H1 (cell line): Measurements from ENCODE around the gene ARHGAP26. TPM values are rescaled to one million over a fixed set of nuclear protein-coding genes. Genes with fewer than 3 reads are reported as not detected.

ENCODE experiments used
- CTCF ChIA-PET: fragments of 300-600 bp; sonication (Branson Sonifier 250); formaldehyde crosslinking; loops from one replicate; lab custom pipeline; 2021; ENCODE audit not compliant: partially characterized antibody; lab: Charles Lee
- POLR2A ChIA-PET: fragments of 300-600 bp; sonication (Branson Sonifier 250); formaldehyde crosslinking; loops from one replicate; lab custom pipeline; 2021; ENCODE audit warnings: inconsistent platforms; ENCODE audit not compliant: partially characterized antibody; lab: Charles Lee
- DNase-seq, 2 experiments: peaks; one replicate each; pipeline versions ENCODE4 v3.0.0 to v3.0.0-alpha.2; 2010 to 2022; ENCODE audit warnings: low spot score in 2 of 2, low read depth in 1 of 2, mixed read lengths in 1 of 2
- FAIRE-seq: peaks from 2 replicates; lab custom pipeline; 2011; peaks lifted over from hg19 to GRCh38; lab: Jason Lieb, UNC
- H2AFZ ChIP-seq: 2 replicates; pipeline ENCODE4 v1.8.1; 2012; ENCODE audit warnings: low read length, inconsistent platforms
- H2AK5ac ChIP-seq: 2 replicates; pipeline ENCODE4 v1.6.1; 2013; ENCODE audit warnings: low read depth, low read length
- H2BK120ac ChIP-seq: replicated peaks from 2 replicates; pipeline ENCODE3; 2013; ENCODE audit warnings: low read depth, low read length, inconsistent platforms
- H2BK12ac ChIP-seq: 2 replicates; pipeline ENCODE4 v1.6.1; 2013; ENCODE audit warnings: low read depth, low read length
- H2BK15ac ChIP-seq: 2 replicates; pipeline ENCODE4 v1.6.1; 2013; ENCODE audit warnings: low read length
- H2BK20ac ChIP-seq: 2 replicates; pipeline ENCODE4 v1.6.1; 2013; ENCODE audit warnings: low read length
- H2BK5ac ChIP-seq: 2 replicates; pipeline ENCODE4 v1.6.1; 2013; ENCODE audit warnings: low read depth, low read length
- H3K14ac ChIP-seq: 2 replicates; pipeline ENCODE4 v1.6.1; 2013; ENCODE audit warnings: inconsistent platforms; ENCODE audit not compliant: insufficient read length
- H3K18ac ChIP-seq: 2 replicates; pipeline ENCODE4 v1.6.1; 2013; ENCODE audit warnings: low read length; ENCODE audit errors: extremely low read depth
- H3K23ac ChIP-seq: 2 replicates; pipeline ENCODE4 v1.6.1; 2013; ENCODE audit warnings: inconsistent platforms; ENCODE audit not compliant: insufficient read length
- H3K23me2 ChIP-seq: 2 replicates; pipeline ENCODE4 v1.6.1; 2013; ENCODE audit warnings: low read depth, low read length
- H3K27ac ChIP-seq: 2 replicates; pipeline ENCODE4 v1.6.1; 2011; ENCODE audit warnings: low read depth, low read length, inconsistent platforms
- H3K27me3 ChIP-seq, 4 experiments: replicated peaks in 1 of 4; 1 replicate in 1 of 4; 2 replicates in 3 of 4; pipeline versions ENCODE4 v1.6.1 to v1.8.1; 2011 to 2013; ENCODE audit warnings: low read length in 3 of 4, mild to moderate bottlenecking in 3 of 4, inconsistent platforms in 2 of 4, mixed read lengths in 2 of 4, moderate library complexity in 1 of 4; ENCODE audit not compliant: control insufficient read depth in 3 of 4, insufficient read depth in 3 of 4; ENCODE audit errors: extremely low read depth in 1 of 4
- H3K36me3 ChIP-seq, 4 experiments: 2 replicates each; pipeline versions ENCODE4 v1.6.1 to v1.8.1; 2011 to 2013; ENCODE audit warnings: mild to moderate bottlenecking in 4 of 4, low read length in 3 of 4, moderate library complexity in 2 of 4, control low read depth in 1 of 4, inconsistent platforms in 1 of 4; ENCODE audit not compliant: insufficient read depth in 4 of 4, control insufficient read depth in 2 of 4
- H3K4ac ChIP-seq: replicated peaks from 2 replicates; pipeline ENCODE3; 2013; ENCODE audit warnings: low read length, low read depth, mixed read lengths, inconsistent platforms; ENCODE audit not compliant: insufficient read length
- H3K4me1 ChIP-seq, 4 experiments: replicated peaks in 1 of 4; 1 replicate in 1 of 4; 2 replicates in 3 of 4; pipeline versions ENCODE4 v1.6.1 to v1.8.1; 2011 to 2013; ENCODE audit warnings: low read length in 3 of 4, inconsistent platforms in 2 of 4, mixed read lengths in 1 of 4; ENCODE audit not compliant: insufficient read depth in 4 of 4, control insufficient read depth in 3 of 4
- H3K4me2 ChIP-seq, 2 experiments: 2 replicates each; pipeline versions ENCODE4 v1.6.1 to v1.8.1; 2011 to 2013; ENCODE audit warnings: low read depth in 2 of 2, low read length in 2 of 2, control low read depth in 1 of 2, inconsistent platforms in 1 of 2, mild to moderate bottlenecking in 1 of 2; ENCODE audit not compliant: insufficient read depth in 1 of 2
- H3K4me3 ChIP-seq, 4 experiments: fragments of 200-600, 300-600 bp in 1 of 4; sonication (generic), shearing (Covaris generic), sonication (Bioruptor Twin) in 1 of 4; 2 replicates each; pipeline versions ENCODE4 v1.5.1 to v1.8.1; 2011 to 2016; ENCODE audit warnings: low read length in 4 of 4, low read depth in 3 of 4, control low read depth in 2 of 4, inconsistent platforms in 2 of 4, mild to moderate bottlenecking in 2 of 4, mixed read lengths in 1 of 4, moderate library complexity in 1 of 4; ENCODE audit not compliant: insufficient read depth in 2 of 4; ENCODE audit errors: extremely low read depth in 1 of 4
- H3K56ac ChIP-seq: replicated peaks from 2 replicates; pipeline ENCODE3; 2013; ENCODE audit warnings: low read depth, mild to moderate bottlenecking, mixed read lengths, low read length, inconsistent platforms; ENCODE audit not compliant: insufficient read length
- H3K79me1 ChIP-seq: 2 replicates; pipeline ENCODE4 v1.6.1; 2013; ENCODE audit warnings: low read depth, low read length, control low read depth
- H3K79me2 ChIP-seq, 2 experiments: 2 replicates each; pipeline versions ENCODE4 v1.6.1 to v1.8.1; 2012 to 2013; ENCODE audit warnings: low read length in 2 of 2, mild to moderate bottlenecking in 2 of 2, inconsistent platforms in 1 of 2; ENCODE audit not compliant: insufficient read depth in 2 of 2, control insufficient read depth in 1 of 2
- H3K9ac ChIP-seq, 4 experiments: replicated peaks in 1 of 4; 1 replicate in 1 of 4; 2 replicates in 3 of 4; pipeline versions ENCODE4 v1.6.1 to v1.8.1; 2011 to 2013; ENCODE audit warnings: low read depth in 3 of 4, low read length in 3 of 4, control low read depth in 2 of 4, mild to moderate bottlenecking in 2 of 4, moderate library complexity in 2 of 4, inconsistent platforms in 1 of 4; ENCODE audit errors: extremely low read depth in 1 of 4
- H3K9me3 ChIP-seq, 2 experiments: 2 replicates each; pipeline versions ENCODE4 v1.6.1 to v1.8.1; 2012 to 2013; ENCODE audit warnings: mild to moderate bottlenecking in 2 of 2, moderate library complexity in 2 of 2, control low read depth in 1 of 2, inconsistent platforms in 1 of 2, low read depth in 1 of 2, low read length in 1 of 2, mixed read lengths in 1 of 2; ENCODE audit not compliant: insufficient read depth in 2 of 2
- H4K20me1 ChIP-seq, 2 experiments: replicated peaks in 1 of 2; 2 replicates each; pipeline versions ENCODE3 to v1.8.1; 2011 to 2013; ENCODE audit warnings: inconsistent platforms in 2 of 2, low read length in 2 of 2, mild to moderate bottlenecking in 1 of 2; ENCODE audit not compliant: insufficient read depth in 2 of 2, control insufficient read depth in 1 of 2
- H4K5ac ChIP-seq: 2 replicates; pipeline ENCODE4 v1.6.1; 2013; ENCODE audit warnings: low read length, low read depth, mixed read lengths, inconsistent platforms; ENCODE audit not compliant: insufficient read length
- H4K8ac ChIP-seq: 2 replicates; pipeline ENCODE4 v1.8.0; 2013; ENCODE audit warnings: mild to moderate bottlenecking, moderate library complexity, low read length, inconsistent platforms; ENCODE audit not compliant: insufficient read depth; ENCODE audit errors: extremely low read depth
- H4K91ac ChIP-seq: replicated peaks from 2 replicates; pipeline ENCODE3; 2013; ENCODE audit warnings: low read length, mixed read lengths, inconsistent platforms; ENCODE audit not compliant: insufficient read length
- BRCA1 ChIP-seq: IDR thresholded peaks from 2 replicates; pipeline ENCODE4 v1.6.1; 2012; ENCODE audit warnings: low read depth, low read length, improper control_type of control experiment
- CBX8 ChIP-seq: fragments of 300-800, 300-1000 bp; sonication (generic); IDR thresholded peaks from 2 replicates; pipeline ENCODE4 v1.7.1; 2016; ENCODE audit warnings: low read depth, low read length, borderline replicate concordance
- CHD1 ChIP-seq: IDR thresholded peaks from 2 replicates; pipeline ENCODE4 v1.6.1; 2012; ENCODE audit warnings: low read depth, low read length, improper control_type of control experiment
- EZH2 ChIP-seq: fragments of 200-600 bp; sonication (generic); IDR thresholded peaks from 2 replicates; pipeline ENCODE4 v1.7.1; 2012; ENCODE audit warnings: low read depth, mild to moderate bottlenecking, moderate library complexity, low read length, inconsistent platforms; ENCODE audit not compliant: severe bottlenecking
- KDM4A ChIP-seq: IDR thresholded peaks from one replicate; pipeline ENCODE4 v1.7.1; 2012; ENCODE audit warnings: low read depth, mild to moderate bottlenecking, moderate library complexity, low read length, inconsistent platforms; ENCODE audit not compliant: severe bottlenecking
- KDM5A ChIP-seq: fragments of 200-600 bp; IDR thresholded peaks from 2 replicates; pipeline ENCODE4 v1.7.1; 2012; ENCODE audit warnings: mild to moderate bottlenecking, low read length, inconsistent platforms, mixed read lengths
- MAX ChIP-seq: IDR thresholded peaks from 2 replicates; pipeline ENCODE4 v1.6.1; 2012; ENCODE audit warnings: inconsistent platforms
- SP4 ChIP-seq: IDR thresholded peaks from 2 replicates; pipeline ENCODE4 v1.6.1; 2012; ENCODE audit warnings: low read length, inconsistent platforms
- TBP ChIP-seq: IDR thresholded peaks from 2 replicates; pipeline ENCODE4 v1.6.1; 2011; ENCODE audit warnings: low read depth, low read length, improper control_type of control experiment
- USF2 ChIP-seq: IDR thresholded peaks from 2 replicates; pipeline ENCODE4 v1.6.1; 2011; ENCODE audit warnings: low read length, improper control_type of control experiment
- ZNF274 ChIP-seq: IDR thresholded peaks from 2 replicates; pipeline ENCODE4 v1.7.0; 2012; ENCODE audit warnings: low read length, borderline replicate concordance; ENCODE audit errors: extremely low read depth
- WGBS, 2 experiments: shearing (Covaris generic) in 1 of 2; methylation state at CpG; one replicate each; pipeline versions ENCODE4 v1.1.6 to v1.1.7; 2013 to 2015; ENCODE audit warnings: low lambda C conversion rate in 2 of 2, mixed read lengths in 2 of 2, inconsistent platforms in 1 of 2, low coverage in 1 of 2, missing lambda C conversion rate in 1 of 2; ENCODE audit not compliant: insufficient replicate concordance in 2 of 2, insufficient coverage in 1 of 2, insufficient read length in 1 of 2; ENCODE audit errors: extremely low coverage in 1 of 2, missing lambda C conversion rate in 1 of 2; 5-methylcytosine and 5-hydroxymethylcytosine counted together
- polyA plus RNA-seq, 7 experiments: library from polyadenylated mRNA; depleted of rRNA in 3 of 7; stranded (reverse) in 5 of 7; unstranded in 2 of 7; fragments of >200 nt in 5 of 7; fragments of 200-250 nt in 2 of 7; gene quantifications; 1 replicate in 5 of 7; 2 replicates in 1 of 7; 4 replicates in 1 of 7; pipeline versions ENCODE4 v1.2.1 to v1.2.3, GENCODE V29; 2011 to 2013; ENCODE audit warnings: missing spikeins in 2 of 7, mixed read lengths in 2 of 7
- total RNA-seq: library from RNA; stranded (reverse); fragmentation: NEBNext Ultra II Directional; extraction: Animal tissue kit (Norgen Biotek cat#: 25700); gene quantifications from 2 replicates; pipeline ENCODE4 v1.2.1, GENCODE V29; 2021
- TF ChIP-seq, protein P1 (sequence below): IDR thresholded peaks from 2 replicates; pipeline ENCODE4 v1.6.1; 2012; ENCODE audit warnings: inconsistent platforms

The ARHGAP26 gene
- total and polyA plus RNA-seq, 2 of the 8 experiments (the other 6 are each of a cell fraction or from before 2014, with no cell fraction given) = 7.1 to 24.8 TPM

DNA sequence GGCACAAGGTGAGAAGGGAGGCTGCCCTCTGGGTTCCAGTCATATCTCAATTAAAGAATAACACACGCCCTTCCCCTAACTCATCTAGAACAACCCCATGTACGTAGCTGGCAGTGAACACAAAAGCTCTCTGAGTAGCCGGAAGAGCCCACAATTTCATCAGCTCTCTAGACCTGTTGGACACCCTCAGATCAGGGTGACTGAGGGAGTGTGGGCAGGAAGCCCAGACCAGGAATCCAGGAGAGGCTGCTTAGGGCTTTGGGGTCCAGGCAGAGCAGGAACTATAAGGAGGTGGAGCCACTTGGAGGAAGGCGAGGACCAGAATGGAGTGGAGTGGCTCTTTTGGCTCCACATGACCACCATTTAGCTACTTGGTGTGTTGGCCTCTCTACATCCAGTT is 395.9 kb downstream of the ARHGAP26 start:
- Histone ChIP-seq H3K79me2 (no peaks in the 10 kb centered on the region), H3K4me3 (no peak overlapping the region), H2AFZ (no peak overlapping the region), H3K4ac (no peak overlapping the region), H2BK15ac (no peak overlapping the region), H2BK12ac (no peak overlapping the region), H3K18ac (no peak overlapping the region), H3K27ac (no peak overlapping the region), H3K23ac (no peak overlapping the region), H4K5ac (no peak overlapping the region), H3K27me3 (no peaks in the 10 kb centered on the region), H3K9ac (no peak overlapping the region), H4K8ac (no peak overlapping the region), H3K79me1 (no peaks in the 10 kb centered on the region), H3K9me3 (no peaks in the 10 kb centered on the region), H4K20me1 (no peaks in the 10 kb centered on the region), H2BK5ac (no peak overlapping the region), H2AK5ac (no peak overlapping the region), H3K23me2 (no peaks in the 10 kb centered on the region; the same call in 1 of the 2 replicates), H3K36me3 (no peaks in the 10 kb centered on the region), H4K91ac (no peak overlapping the region), H2BK120ac (no peak overlapping the region), H3K56ac (no peak overlapping the region), H3K4me1 (no peaks in the 10 kb centered on the region), H2BK20ac (no peak overlapping the region), H3K4me2 (no peak overlapping the region), H3K14ac (no peak overlapping the region)
- ChIA-PET CTCF (interaction anchor here (0.6 to 1.7 kb wide), 4 partner anchors 11 to 952 kb away, joined by 3 to 4 read pairs (median 4); no protein-coding TSS in a partner anchor), POLR2A (no interaction called here)
- whole genome bisulfite sequencing, 2 experiments = 94% methylated on average over 4 of the region's 4 CpGs; no CpG with 5 or more reads in 1 of the 2 experiments
- DNase-seq (no peak), FAIRE-seq (no peak)
- TF ChIP-seq KDM5A = no peak
- TF ChIP-seq CHD1 = no peak
- TF ChIP-seq KDM4A = no peak
- no peak for TF ChIP-seq MAX
- no peak for TF ChIP-seq BRCA1
- no peak for TF ChIP-seq CBX8
- TF ChIP-seq EZH2 = no peak
- TF ChIP-seq ZNF274 = no peak
- no peak for TF ChIP-seq SP4
- TF ChIP-seq USF2 = no peak
- TF ChIP-seq, protein P1, sequence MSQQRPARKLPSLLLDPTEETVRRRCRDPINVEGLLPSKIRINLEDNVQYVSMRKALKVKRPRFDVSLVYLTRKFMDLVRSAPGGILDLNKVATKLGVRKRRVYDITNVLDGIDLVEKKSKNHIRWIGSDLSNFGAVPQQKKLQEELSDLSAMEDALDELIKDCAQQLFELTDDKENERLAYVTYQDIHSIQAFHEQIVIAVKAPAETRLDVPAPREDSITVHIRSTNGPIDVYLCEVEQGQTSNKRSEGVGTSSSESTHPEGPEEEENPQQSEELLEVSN = no peak
- no peak for TF ChIP-seq TBP
